HG02970 (cell line): ENCODE data around the gene LEMD3.
"Not testable (repeated sequence)": the region's sequence is repeated elsewhere in the genome, so short reads cannot be mapped to it uniquely, and the experiment has no call there.

Experiments
- ATAC-seq: cut with Tn5 transposase; IDR thresholded peaks from one replicate; pipeline ENCODE4 v1.9.1; 2021; ENCODE audit warnings: mild to moderate bottlenecking, moderate library complexity, moderate number of reproducible peaks; ENCODE audit not compliant: unreplicated experiment, low FRiP score

Gene LEMD3

GRCh38 chr12:65276916-65277530 lies 107.6 kb downstream of the LEMD3 start:
- no peak for ATAC-seq

- ATAC-seq = no peak
Measured at GRCh38 chr12:65277994-65278575, 108.7 kb downstream of the LEMD3 start.

DNA sequence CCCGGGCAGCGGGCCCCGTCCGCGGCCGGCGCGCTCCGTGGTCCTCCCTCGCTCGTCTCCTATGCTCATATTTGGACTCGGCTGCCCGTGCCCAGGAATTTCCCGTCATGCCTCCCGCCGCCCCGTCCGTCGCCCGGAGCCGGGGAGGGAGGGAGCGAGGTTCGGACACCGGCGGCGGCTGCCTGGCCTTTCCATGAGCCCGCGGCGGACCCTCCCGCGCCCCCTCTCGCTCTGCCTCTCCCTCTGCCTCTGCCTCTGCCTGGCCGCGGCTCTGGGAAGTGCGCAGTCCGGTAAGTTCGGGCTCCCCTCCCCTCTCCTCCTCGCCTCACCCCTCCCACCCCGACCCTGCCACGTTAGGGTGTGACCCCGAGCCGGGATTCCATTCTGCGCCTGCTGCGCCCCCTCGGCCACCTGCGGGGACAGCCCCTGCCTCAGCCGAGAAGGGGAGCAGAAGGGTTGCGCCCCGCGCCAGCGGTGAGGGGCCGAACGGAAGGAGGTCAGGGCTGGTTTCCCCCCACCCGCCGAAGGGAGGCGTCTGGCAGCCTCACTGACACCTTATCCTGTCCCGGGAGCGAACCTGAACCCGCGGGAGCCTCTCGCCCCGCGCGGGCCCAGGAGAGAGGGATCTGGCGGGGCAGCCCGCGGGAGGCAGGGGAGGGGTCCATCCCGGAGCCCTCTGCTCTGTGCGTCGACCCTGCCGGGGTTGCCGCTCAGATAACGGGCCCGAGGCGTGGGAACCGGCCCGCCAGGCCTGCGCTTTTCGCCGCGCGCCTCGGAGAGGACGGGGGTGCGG lies 109.4 kb downstream of the LEMD3 start, which contains the start of gene MSRB3:
Gene MSRB3, plus strand, starts transcription at position 108 of the 793 bp plus-strand sequence. CDS start 29,897 bp downstream, outside the sequence.
- ATAC-seq = peak; percentile 69

DNA sequence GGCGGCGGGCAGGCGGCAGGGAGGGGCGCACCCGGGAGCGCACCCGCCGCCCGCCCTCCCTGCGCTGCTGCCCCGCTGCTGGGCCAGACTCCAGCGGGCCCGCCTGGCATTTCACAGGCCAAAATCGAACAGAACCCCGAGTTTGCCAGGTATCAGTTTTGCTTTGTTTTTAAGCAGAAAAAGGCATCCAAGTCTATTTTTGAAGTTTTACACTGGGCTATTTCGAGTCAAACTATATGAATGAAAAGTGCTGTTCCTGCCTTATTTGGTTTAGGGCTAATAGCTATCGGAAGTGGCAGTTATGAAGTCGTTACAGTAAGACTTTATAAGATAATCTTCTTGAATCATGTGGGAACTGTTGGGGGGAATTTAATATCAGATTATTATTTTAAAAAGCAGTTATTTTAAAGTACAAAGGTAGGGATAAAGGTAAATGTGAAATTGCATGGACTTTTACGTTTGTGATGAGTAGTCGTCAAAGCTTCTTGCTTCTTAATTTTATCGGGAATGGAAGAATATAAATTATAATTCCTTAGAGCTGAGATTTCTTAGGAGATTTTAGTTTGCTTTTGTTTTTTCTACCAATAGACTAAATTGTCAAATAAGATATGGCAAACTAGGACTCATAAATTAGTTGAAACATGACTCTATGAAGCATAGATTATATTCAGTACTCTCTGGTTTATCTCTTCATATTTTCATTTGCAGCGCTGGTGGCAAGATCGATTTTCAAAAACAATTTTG lies 110.2 kb downstream of the LEMD3 start:
- ATAC-seq = no peak

GRCh38 chr12:65280306-65280705 lies 110.9 kb downstream of the LEMD3 start:
- ATAC-seq = no peak

DNA sequence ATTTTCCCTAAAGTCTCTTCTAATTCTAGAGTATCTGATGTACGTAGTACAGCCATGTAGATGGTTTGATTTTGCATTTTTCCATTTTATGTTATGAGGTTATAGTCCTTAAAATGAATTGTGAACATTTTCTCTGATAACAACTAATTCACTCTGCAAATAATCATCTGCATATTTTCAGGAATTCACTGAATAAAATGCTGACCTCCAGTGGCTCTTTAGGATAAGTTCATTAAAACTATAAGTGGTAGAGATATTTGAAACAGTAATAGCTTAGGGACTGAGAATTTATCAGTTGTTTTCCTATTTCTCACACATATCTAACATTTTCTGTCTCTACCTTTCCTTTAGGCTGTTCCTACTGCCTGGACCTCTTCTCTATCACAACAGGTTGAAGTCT lies 113.5 kb downstream of the LEMD3 start:
- no peak for ATAC-seq

GRCh38 chr12:65285532-65285931 lies 116.1 kb downstream of the LEMD3 start:
- not testable (repeated sequence) for ATAC-seq

- no peak for ATAC-seq
Measured at GRCh38 chr12:65287426-65287825, 118.0 kb downstream of the LEMD3 start.

DNA sequence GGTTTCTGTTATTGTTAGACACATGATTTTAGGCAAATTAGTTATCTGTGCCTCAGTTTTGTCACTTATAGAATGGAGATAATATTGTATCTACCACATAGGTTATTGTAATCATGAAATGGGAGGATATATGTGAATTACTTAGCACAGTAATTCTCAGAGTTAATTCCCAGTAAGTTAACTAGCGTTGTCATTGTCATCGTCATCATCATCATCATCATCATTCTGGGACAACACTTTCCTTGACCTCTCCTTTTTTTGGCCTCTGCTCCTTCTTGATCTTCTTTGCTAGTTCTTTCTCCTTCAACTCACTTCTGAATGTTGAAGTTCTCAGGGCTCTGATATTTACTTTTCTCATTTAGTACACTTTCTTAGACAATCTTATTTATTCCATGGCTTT lies 122.9 kb downstream of the LEMD3 start:
- ATAC-seq = no peak

DNA sequence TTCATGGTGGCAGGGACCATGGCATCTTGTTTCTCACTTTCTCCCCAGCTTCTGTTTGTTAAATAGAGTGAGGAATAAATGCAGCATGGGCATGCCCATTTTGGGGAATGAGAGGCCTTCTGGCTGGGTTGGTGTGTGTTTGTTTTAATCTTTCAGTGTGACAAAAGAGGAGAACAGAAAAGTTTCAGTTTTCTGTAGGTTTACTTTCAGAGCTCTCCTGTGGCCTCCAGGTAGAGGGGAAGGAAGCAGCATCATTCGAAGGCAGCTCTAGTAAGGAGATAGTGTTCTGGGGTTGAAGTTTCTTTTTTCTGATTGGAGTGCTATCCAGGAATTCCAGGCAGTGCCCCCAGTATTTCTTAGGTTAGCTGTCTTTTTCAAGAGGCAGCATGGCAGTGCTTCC lies 124.4 kb downstream of the LEMD3 start:
- no peak for ATAC-seq

- ATAC-seq = no peak
Measured at GRCh38 chr12:65294641-65295262, 125.4 kb downstream of the LEMD3 start.

DNA sequence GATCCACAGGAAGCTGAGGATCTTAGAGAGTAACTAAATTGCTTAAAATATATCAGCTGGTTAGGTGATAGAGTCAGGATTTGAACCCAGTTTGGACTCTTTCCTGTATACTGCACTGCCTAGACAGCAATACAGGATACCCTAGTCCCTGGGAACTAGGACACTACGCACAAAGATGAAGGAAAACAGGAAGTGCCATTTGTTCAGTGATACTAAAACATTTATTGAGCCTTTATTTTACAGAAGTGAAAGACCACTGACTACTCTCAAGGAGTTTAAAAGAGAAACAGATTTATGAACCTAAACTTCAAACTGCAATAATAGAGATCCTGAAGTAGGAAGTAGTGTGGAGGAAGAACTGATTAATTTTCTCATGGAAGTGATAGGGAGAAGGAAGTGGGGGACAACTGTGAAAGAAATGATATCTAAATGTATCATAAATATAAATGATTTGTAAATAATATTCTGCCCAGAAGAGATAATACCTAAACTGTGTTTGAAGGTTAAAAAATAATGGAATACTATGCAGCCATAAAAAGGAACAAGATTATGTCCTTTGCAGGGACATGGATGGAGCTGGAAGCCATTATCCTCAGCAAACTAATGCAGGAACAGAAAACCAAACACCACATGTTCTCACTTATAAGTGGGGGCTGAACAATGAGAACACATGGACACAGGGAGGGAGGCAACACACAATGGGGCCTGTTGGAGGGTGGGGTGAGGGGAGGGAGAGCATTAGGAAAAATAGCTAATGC lies 127.3 kb downstream of the LEMD3 start:
- no peak for ATAC-seq
